ENCODE measurements around the gene DPF3. TPM values are rescaled to one million over a fixed set of nuclear protein-coding genes. Genes with fewer than 3 reads are reported as not detected.

DPF3 gene
- total RNA-seq, 4 donors from 2014 or later = 0.22 to 5.4 (median 2.7) TPM

GRCh38 chr14:72738161-72738611 lies 155.7 kb downstream of the DPF3 start:
- no peak for DNase-seq (ENCODE audit: low spot score in 2 of 2)
- no peak overlapping the region for H3K4me3 ChIP-seq
- no peaks in the 10 kb centered on the region for H3K9me3 ChIP-seq
- H3K27ac ChIP-seq = no peak overlapping the region
- no peaks in the 10 kb centered on the region for H3K27me3 ChIP-seq
- WGBS, 2 donors = 88 to 95% methylated on average over 6 of the region's 6 CpGs
- no peaks in the 10 kb centered on the region for H3K36me3 ChIP-seq
- no peak for TF ChIP-seq EP300 (IDR thresholded peaks at IDR 0.05)
- TF ChIP-seq POLR2A (IDR thresholded peaks at IDR 0.05) = no peak
- no peak for TF ChIP-seq CTCF (IDR thresholded peaks at IDR 0.05)
- no peaks in the 10 kb centered on the region for H3K4me1 ChIP-seq

GRCh38 chr14:72737560-72737943 lies 156.3 kb downstream of the DPF3 start:
- H3K27ac ChIP-seq = no peak overlapping the region
- no peak for DNase-seq (ENCODE audit: low spot score in 2 of 2)
- TF ChIP-seq POLR2A (IDR thresholded peaks at IDR 0.05) = no peak
- H3K4me3 ChIP-seq = no peak overlapping the region
- H3K9me3 ChIP-seq = no peaks in the 10 kb centered on the region
- 85 to 87% methylated on average over 6 of the region's 6 CpGs for WGBS, 2 donors
- H3K4me1 ChIP-seq = no peaks in the 10 kb centered on the region
- no peaks in the 10 kb centered on the region for H3K36me3 ChIP-seq
- H3K27me3 ChIP-seq = no peaks in the 10 kb centered on the region

GRCh38 chr14:72736786-72737559 lies 156.9 kb downstream of the DPF3 start:
- no peaks in the 10 kb centered on the region for H3K4me1 ChIP-seq
- no peak for DNase-seq (ENCODE audit: low spot score in 2 of 2)
- H3K36me3 ChIP-seq = no peaks in the 10 kb centered on the region
- H3K27ac ChIP-seq = no peak overlapping the region
- H3K27me3 ChIP-seq = no peaks in the 10 kb centered on the region
- TF ChIP-seq POLR2A (IDR thresholded peaks at IDR 0.05) = no peak
- TF ChIP-seq EP300 (IDR thresholded peaks at IDR 0.05) = no peak
- TF ChIP-seq CTCF (IDR thresholded peaks at IDR 0.05) = no peak
- 76% methylated on average over 14 of the region's 14 CpGs for WGBS, 2 donors
- H3K9me3 ChIP-seq = no peaks in the 10 kb centered on the region
- H3K4me3 ChIP-seq = no peak overlapping the region

- Histone ChIP-seq H3K27ac (no peak overlapping the region), H3K27me3 (no peaks in the 10 kb centered on the region), H3K4me1 (no peaks in the 10 kb centered on the region), H3K9me3 (no peaks in the 10 kb centered on the region), H3K4me3 (no peak overlapping the region), H3K36me3 (no peaks in the 10 kb centered on the region)
- no peak for DNase-seq (ENCODE audit: low spot score in 2 of 2)
- WGBS, 2 donors = 70 to 71% methylated on average over 3 of the region's 3 CpGs
- TF ChIP-seq EP300 (IDR thresholded peaks at IDR 0.05) = no peak
Observed at GRCh38 chr14:72736308-72736707, 157.6 kb downstream of the DPF3 start.

GRCh38 chr14:72732022-72732780 lies 161.7 kb downstream of the DPF3 start:
- H3K9me3 ChIP-seq = no peaks in the 10 kb centered on the region
- H3K4me1 ChIP-seq = no peaks in the 10 kb centered on the region
- H3K36me3 ChIP-seq = no peaks in the 10 kb centered on the region
- WGBS, 2 donors = 80 to 83% methylated on average over 16 of the region's 16 CpGs
- no peak for DNase-seq (ENCODE audit: low spot score in 2 of 2)
- no peak overlapping the region for H3K27ac ChIP-seq
- H3K4me3 ChIP-seq = no peak overlapping the region
- H3K27me3 ChIP-seq = no peaks in the 10 kb centered on the region
- no peak for TF ChIP-seq POLR2A (IDR thresholded peaks at IDR 0.05)
- no peak for TF ChIP-seq CTCF (IDR thresholded peaks at IDR 0.05)
- TF ChIP-seq EP300 (IDR thresholded peaks at IDR 0.05) = no peak
